ENCODE measurements around the gene CELF5. TPM values are rescaled to one million over a fixed set of nuclear protein-coding genes. Genes with fewer than 3 reads are reported as not detected.

CELF5 gene
- total and polyA plus RNA-seq, 9 of the 15 experiments (the other 6 are each of a cell fraction or from before 2014, with no cell fraction given) = 0.01 to 0.56 (median 0.22) TPM

DNA sequence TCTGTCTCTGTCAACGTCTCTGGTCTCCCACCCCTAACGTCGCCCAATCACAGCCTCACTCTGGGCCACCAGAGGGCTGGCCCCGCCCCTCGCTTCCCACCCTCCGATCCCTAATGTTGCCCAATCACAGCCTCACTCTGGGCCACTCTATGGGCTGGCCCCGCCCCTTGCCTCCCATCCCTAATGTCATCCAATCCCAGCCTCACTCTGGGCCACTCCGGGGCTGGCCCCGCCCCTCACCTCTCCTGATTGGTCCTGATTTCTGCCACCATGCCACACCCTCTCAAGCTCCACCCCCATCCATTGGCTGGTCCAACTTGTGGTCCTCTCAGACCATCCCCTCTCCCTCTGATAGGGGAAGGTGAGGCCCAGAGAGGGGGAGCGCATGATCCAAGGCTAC is 24.9 kb downstream of the CELF5 start:
- peaks cover 0 to 9% of the 10 kb centered on the region in 2 experiments; a peak in 3 of 5 replicates for H3K4me1 ChIP-seq (replicated peaks in 1 of 2; ENCODE audit: control insufficient read depth in 2 of 2, insufficient read depth in 2 of 2, low read length in 2 of 2)
- intact Hi-C loops (cut with micrococcal nuclease) = no loop called here
- peak; percentile 78 to 92 (median 84) for DNase-seq (ENCODE audit: extremely low read depth in 1 of 4, low spot score in 3 of 4)
- peak; percentile 99 for ATAC-seq
- BruUV-seq (replicated peaks) = no TSS peak
- no peaks in the 10 kb centered on the region for H4K20me1 ChIP-seq (replicated peaks; ENCODE audit: control insufficient read depth, insufficient read depth, low read length)
- ChIA-PET POLR2A (interaction anchor here (0.5 to 0.7 kb wide), 3 partner anchors 15 to 137 kb away, joined by 3 to 4 read pairs (median 3); no protein-coding TSS in a partner anchor), CTCF (ENCODE audit: low intra/inter-chr PET ratio) (no interaction called here)
- no peak overlapping the region for H3K27ac ChIP-seq (ENCODE audit: extremely low read depth, low read depth, low read length)
- in situ Hi-C loops (cut with MboI) = no loop called here
- no peaks in the 10 kb centered on the region for H3K9me1 ChIP-seq (ENCODE audit: control insufficient read depth, insufficient read depth, low read length)
- H3K4me3 ChIP-seq = no peak overlapping the region
- no peaks in the 10 kb centered on the region for H3K79me2 ChIP-seq (ENCODE audit: control insufficient read depth, insufficient read depth, low read length)
- no peak overlapping the region for H2AFZ ChIP-seq (ENCODE audit: low read depth, low read length)
- 0 out of 2 replicates have a peak overlapping the region, but pooled peaks have one; percentile 46 for H3K4me2 ChIP-seq (ENCODE audit: insufficient read depth, low read length)
- peak; percentile 52 for FAIRE-seq
- H3K9me3 ChIP-seq (replicated peaks; ENCODE audit: control insufficient read depth, insufficient read depth, low read depth, low read length) = peaks cover 2% of the 10 kb centered on the region; the same call in 1 of the 2 replicates
- WGBS (ENCODE audit: insufficient coverage, low coverage, missing lambda C conversion rate) = 7% methylated on average over 10 of the region's 10 CpGs
- no peaks in the 10 kb centered on the region for H3K36me3 ChIP-seq (ENCODE audit: control insufficient read depth, insufficient read depth, low read length)
- no peak overlapping the region for H3K9ac ChIP-seq (ENCODE audit: insufficient read depth in 1 of 2, low read depth in 2 of 2, low read length in 2 of 2)
- peaks cover 0 to 13% of the 10 kb centered on the region in 2 experiments; a peak in 3 of 5 replicates for H3K27me3 ChIP-seq (ENCODE audit: control insufficient read depth in 2 of 2, insufficient read depth in 2 of 2, low read length in 2 of 2)
- TF ChIP-seq, protein P1, sequence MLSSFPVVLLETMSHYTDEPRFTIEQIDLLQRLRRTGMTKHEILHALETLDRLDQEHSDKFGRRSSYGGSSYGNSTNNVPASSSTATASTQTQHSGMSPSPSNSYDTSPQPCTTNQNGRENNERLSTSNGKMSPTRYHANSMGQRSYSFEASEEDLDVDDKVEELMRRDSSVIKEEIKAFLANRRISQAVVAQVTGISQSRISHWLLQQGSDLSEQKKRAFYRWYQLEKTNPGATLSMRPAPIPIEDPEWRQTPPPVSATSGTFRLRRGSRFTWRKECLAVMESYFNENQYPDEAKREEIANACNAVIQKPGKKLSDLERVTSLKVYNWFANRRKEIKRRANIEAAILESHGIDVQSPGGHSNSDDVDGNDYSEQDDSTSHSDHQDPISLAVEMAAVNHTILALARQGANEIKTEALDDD (IDR thresholded peaks at IDR 0.05) = no peak
- TF ChIP-seq, protein P2, sequence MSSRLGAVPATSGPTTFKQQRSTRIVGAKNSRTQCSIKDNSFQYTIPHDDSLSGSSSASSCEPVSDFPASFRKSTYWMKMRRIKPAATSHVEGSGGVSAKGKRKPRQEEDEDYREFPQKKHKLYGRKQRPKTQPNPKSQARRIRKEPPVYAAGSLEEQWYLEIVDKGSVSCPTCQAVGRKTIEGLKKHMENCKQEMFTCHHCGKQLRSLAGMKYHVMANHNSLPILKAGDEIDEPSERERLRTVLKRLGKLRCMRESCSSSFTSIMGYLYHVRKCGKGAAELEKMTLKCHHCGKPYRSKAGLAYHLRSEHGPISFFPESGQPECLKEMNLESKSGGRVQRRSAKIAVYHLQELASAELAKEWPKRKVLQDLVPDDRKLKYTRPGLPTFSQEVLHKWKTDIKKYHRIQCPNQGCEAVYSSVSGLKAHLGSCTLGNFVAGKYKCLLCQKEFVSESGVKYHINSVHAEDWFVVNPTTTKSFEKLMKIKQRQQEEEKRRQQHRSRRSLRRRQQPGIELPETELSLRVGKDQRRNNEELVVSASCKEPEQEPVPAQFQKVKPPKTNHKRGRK (tag; IDR thresholded peaks at IDR 0.05) = no peak
- no peak for TF ChIP-seq NR4A1 (CRISPR knock-in tag; IDR thresholded peaks at IDR 0.05)
- TF ChIP-seq NR4A1 (tag; IDR thresholded peaks at IDR 0.05) = no peak
- TF ChIP-seq, protein P3, sequence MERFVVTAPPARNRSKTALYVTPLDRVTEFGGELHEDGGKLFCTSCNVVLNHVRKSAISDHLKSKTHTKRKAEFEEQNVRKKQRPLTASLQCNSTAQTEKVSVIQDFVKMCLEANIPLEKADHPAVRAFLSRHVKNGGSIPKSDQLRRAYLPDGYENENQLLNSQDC (CRISPR knock-in tag; IDR thresholded peaks at IDR 0.05) = no peak
- TF ChIP-seq, protein P4, sequence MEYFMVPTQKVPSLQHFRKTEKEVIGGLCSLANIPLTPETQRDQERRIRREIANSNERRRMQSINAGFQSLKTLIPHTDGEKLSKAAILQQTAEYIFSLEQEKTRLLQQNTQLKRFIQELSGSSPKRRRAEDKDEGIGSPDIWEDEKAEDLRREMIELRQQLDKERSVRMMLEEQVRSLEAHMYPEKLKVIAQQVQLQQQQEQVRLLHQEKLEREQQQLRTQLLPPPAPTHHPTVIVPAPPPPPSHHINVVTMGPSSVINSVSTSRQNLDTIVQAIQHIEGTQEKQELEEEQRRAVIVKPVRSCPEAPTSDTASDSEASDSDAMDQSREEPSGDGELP (CRISPR knock-in tag; IDR thresholded peaks at IDR 0.05; ENCODE audit: borderline replicate concordance) = 0 out of 2 replicates have a peak, but pooled peaks have one; percentile 12
- TF ChIP-seq TAL1 (IDR thresholded peaks at IDR 0.05) = no peak
- no peak for TF ChIP-seq PRPF4 (IDR thresholded peaks at IDR 0.05; ENCODE audit: insufficient read depth, low read depth, low read length, poor library complexity, severe bottlenecking)
- no peak for TF ChIP-seq ZNF766 (CRISPR knock-in tag; conservative IDR thresholded peaks at IDR 0.05)
- no peak for TF ChIP-seq ASH1L (IDR thresholded peaks at IDR 0.05; ENCODE audit: borderline replicate concordance, low read depth, partially characterized antibody)
- TF ChIP-seq ZFPM2 (CRISPR knock-in tag; IDR thresholded peaks at IDR 0.05) = no peak
- no peak for TF ChIP-seq ARNT (IDR thresholded peaks at IDR 0.05)
- peak; percentile 47; the same call in 1 of the 2 replicates for TF ChIP-seq KLF1 (tag; IDR thresholded peaks at IDR 0.05)
- TF ChIP-seq KAT8 (IDR thresholded peaks at IDR 0.05; ENCODE audit: low read depth) = no peak
- no peak for TF ChIP-seq PYGO2 (tag; IDR thresholded peaks at IDR 0.05)
- TF ChIP-seq ZBED1 (IDR thresholded peaks at IDR 0.05) = no peak
- TF ChIP-seq TAF1 (IDR thresholded peaks at IDR 0.05; ENCODE audit: control insufficient read depth, extremely low read depth, insufficient read depth, low read length, severe bottlenecking) = no peak
- TF ChIP-seq, protein P5, sequence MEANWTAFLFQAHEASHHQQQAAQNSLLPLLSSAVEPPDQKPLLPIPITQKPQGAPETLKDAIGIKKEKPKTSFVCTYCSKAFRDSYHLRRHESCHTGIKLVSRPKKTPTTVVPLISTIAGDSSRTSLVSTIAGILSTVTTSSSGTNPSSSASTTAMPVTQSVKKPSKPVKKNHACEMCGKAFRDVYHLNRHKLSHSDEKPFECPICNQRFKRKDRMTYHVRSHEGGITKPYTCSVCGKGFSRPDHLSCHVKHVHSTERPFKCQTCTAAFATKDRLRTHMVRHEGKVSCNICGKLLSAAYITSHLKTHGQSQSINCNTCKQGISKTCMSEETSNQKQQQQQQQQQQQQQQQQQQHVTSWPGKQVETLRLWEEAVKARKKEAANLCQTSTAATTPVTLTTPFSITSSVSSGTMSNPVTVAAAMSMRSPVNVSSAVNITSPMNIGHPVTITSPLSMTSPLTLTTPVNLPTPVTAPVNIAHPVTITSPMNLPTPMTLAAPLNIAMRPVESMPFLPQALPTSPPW (CRISPR knock-in tag; IDR thresholded peaks at IDR 0.05) = no peak

All from K562 (cell line).